Measurements from ENCODE around the gene OSCP1.

- TF ChIP-seq CTCF (IDR thresholded peaks at IDR 0.05) = no peak
- TF ChIP-seq POLR2A (IDR thresholded peaks at IDR 0.05) = no peak
These were observed 31.8 kb upstream of the OSCP1 start for GRCh38 chr1:36481771-36482723.

Measured in thyroid gland (tissue), 4 donors.